ENCODE data around the gene TNFRSF6B.

TNFRSF6B gene

DNA sequence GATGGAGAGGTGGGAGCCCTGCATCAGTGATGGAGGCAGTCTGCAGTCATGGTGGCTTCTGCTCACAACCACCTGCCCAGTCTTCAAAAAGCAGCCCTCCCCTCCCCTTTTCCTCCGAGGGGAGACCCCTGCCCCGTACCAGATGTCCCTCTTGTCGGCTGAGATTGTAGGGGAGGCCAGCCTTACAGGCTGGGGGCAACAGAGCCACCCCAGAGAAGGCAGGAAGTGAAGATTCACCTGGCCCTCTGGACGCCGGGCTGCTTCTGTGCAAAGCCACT is 4.5 kb downstream of the TNFRSF6B start:
- WGBS: 85% methylated on average over 5 of the region's 5 CpGs
- H3K27ac ChIP-seq (ENCODE audit: low read depth, low read length): no peak overlapping the region
- H3K9me3 ChIP-seq (ENCODE audit: insufficient read depth, low read depth, low read length): no peaks in the 10 kb centered on the region
- no peak overlapping the region for H3K9ac ChIP-seq (ENCODE audit: low read depth, low read length)
- H3K4me1 ChIP-seq (ENCODE audit: insufficient read depth, low read length): peaks cover 8% of the 10 kb centered on the region
- H3K27me3 ChIP-seq (ENCODE audit: insufficient read depth, low read length): no peaks in the 10 kb centered on the region
- no peak overlapping the region for H3K4me3 ChIP-seq (ENCODE audit: low read length)
- peaks cover 20% of the 10 kb centered on the region for H3K36me3 ChIP-seq (ENCODE audit: insufficient read depth, low read length)

DNA sequence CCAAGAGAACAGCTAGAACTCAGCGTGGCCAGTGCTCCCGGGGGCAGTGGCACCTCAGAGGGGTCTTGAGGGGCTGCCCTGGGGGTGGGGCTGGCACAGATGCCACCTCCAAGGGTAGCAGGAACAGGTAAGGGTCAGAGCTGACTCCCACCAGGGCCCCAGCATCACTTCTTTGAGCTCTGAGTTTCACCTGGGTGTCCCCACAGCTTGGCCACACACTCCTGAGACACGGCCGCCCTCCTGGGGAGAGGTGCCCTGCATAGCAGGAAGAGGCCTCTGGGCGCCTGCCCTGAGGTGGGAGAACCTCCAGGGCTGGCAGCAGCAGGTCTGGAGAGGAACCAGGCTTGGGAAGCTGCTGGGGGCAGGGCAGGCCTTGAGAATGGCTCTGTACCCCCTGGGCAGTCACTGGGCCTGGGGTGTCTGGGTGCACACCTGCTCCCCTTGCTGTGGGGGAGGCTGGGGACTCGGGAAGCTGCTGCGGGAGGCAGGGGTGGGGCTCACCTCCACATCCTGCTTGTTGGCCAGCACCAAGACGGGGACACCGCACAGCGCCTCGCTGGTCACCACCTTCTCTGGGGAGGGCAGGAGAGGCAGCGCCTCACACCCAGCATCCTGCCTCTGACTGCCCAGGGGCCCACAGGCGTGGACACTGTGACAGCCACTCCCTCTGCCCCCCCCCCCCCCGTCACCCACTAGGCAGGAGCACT is 5.0 kb downstream of the TNFRSF6B start:
- Histone ChIP-seq H3K9ac (ENCODE audit: low read depth, low read length) (no peak overlapping the region), H3K27me3 (ENCODE audit: insufficient read depth, low read length) (no peaks in the 10 kb centered on the region), H3K9me3 (ENCODE audit: insufficient read depth, low read depth, low read length) (no peaks in the 10 kb centered on the region), H3K27ac (ENCODE audit: low read depth, low read length) (no peak overlapping the region), H3K36me3 (ENCODE audit: insufficient read depth, low read length) (peaks cover 25% of the 10 kb centered on the region), H3K4me3 (ENCODE audit: low read length) (no peak overlapping the region), H3K4me1 (ENCODE audit: insufficient read depth, low read length) (peaks cover 8% of the 10 kb centered on the region)
- 92% methylated on average over 14 of the region's 14 CpGs for WGBS

DNA sequence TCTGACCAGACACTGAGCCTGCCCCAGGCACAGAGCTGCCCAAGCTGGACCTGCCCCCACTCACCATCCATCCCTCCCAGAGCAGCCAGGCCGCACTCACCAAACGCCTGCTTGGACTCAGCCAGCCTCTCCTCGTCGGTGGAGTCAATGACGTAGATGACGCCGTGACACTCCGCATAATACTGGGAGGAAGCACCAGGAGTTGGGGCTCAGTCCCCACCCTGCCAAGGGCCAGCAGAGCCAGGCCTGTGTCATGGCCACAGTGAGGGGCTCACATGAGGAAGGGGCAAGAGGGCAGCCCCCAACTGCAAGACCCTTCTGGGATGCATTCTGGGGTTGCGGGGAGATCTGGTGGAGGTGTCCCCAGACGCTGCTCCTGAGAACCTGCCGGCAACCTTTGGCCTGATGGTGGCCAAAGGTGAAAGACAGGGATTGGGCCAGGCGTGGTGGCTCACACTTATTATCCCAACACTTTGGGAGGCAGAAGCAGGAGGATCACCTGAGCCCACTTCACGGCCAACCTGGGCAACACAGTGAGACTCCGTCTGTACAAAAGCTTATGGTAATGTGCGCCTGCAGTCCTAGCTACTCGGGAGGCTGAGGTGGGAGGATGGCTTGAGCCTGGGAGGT is 5.7 kb downstream of the TNFRSF6B start:
- no peak overlapping the region for H3K9ac ChIP-seq (ENCODE audit: low read depth, low read length)
- H3K27me3 ChIP-seq (ENCODE audit: insufficient read depth, low read length): no peaks in the 10 kb centered on the region
- WGBS: 92% methylated on average over 16 of the region's 16 CpGs
- peaks cover 8% of the 10 kb centered on the region; the same call in 1 of the 2 replicates for H3K4me1 ChIP-seq (ENCODE audit: insufficient read depth, low read length)
- H3K9me3 ChIP-seq (ENCODE audit: insufficient read depth, low read depth, low read length): no peaks in the 10 kb centered on the region
- H3K4me3 ChIP-seq (ENCODE audit: low read length): no peak overlapping the region
- no peak overlapping the region for H3K27ac ChIP-seq (ENCODE audit: low read depth, low read length)
- H3K36me3 ChIP-seq (ENCODE audit: insufficient read depth, low read length): peaks cover 27% of the 10 kb centered on the region

DNA sequence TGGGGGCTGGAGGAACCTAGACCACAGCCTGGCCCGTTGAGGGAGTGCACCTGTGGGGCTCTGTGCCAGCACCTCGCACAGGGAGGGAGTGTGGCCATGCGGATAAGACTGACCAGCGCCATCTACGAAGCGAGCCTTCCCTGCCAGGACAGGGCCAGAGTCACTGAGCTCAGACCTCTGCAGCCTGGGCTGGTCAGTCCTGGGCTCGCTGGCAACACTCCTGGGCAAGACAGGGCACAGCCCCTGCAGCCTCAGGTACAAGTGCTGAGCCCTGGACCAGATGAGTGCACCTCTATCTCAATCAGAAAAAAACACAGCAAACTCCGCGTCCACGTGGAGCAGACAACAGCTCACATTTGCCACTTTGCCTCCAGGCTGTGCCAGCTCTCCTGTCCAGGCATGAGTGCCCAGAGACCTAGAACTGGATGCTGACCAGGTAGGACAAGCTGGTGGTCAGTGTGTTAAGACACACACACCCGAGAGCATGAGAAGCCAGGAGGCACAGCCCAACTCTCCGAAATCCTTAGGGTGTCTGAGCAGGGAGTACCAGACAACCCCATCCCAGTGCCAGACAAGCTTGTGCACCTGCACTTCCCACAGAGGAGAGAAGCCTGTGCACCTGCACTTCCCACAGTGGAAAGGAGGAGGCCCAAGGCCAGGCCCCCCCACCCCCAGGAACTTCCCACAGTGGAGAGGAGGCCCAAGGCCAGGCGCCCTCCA is 6.5 kb downstream of the TNFRSF6B start:
- no peaks in the 10 kb centered on the region for H3K9me3 ChIP-seq (ENCODE audit: insufficient read depth, low read depth, low read length)
- WGBS: 87% methylated on average over 13 of the region's 13 CpGs
- H3K27ac ChIP-seq (ENCODE audit: low read depth, low read length): no peak overlapping the region
- peaks cover 27% of the 10 kb centered on the region for H3K36me3 ChIP-seq (ENCODE audit: insufficient read depth, low read length)
- peaks cover 8% of the 10 kb centered on the region; the same call in 1 of the 2 replicates for H3K4me1 ChIP-seq (ENCODE audit: insufficient read depth, low read length)
- H3K27me3 ChIP-seq (ENCODE audit: insufficient read depth, low read length): no peaks in the 10 kb centered on the region
- no peak overlapping the region for H3K9ac ChIP-seq (ENCODE audit: low read depth, low read length)
- H3K4me3 ChIP-seq (ENCODE audit: low read length): no peak overlapping the region

DNA sequence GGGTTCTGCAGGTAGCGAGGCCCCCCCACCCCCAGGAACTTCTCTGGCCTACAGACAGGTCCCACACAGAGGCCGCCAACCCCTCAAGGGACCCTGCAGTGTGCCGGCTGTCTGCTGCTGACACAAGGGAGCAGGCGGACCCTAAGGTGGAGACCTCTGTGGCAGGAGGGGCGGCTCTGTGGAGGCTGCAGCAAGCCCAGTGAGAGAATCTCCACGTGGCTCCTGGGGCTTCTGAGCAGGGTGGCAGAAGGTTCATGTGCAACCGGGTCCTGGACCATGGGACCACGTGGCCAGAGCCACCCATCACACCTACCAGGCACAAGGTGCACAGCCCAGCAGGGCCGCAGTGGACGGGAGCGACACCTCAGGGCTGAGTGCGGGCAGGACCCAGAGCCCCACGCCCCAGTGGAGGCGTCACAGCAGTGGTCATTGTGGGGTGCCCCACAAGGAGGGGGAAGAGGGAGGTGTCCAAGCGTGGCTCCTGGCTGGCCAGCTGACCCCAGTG is 7.1 kb downstream of the TNFRSF6B start:
- H3K27me3 ChIP-seq (ENCODE audit: insufficient read depth, low read length): no peaks in the 10 kb centered on the region
- no peak overlapping the region for H3K4me3 ChIP-seq (ENCODE audit: low read length)
- WGBS: 93% methylated on average over 15 of the region's 15 CpGs
- H3K36me3 ChIP-seq (ENCODE audit: insufficient read depth, low read length): peaks cover 27% of the 10 kb centered on the region
- no peaks in the 10 kb centered on the region for H3K9me3 ChIP-seq (ENCODE audit: insufficient read depth, low read depth, low read length)
- peaks cover 8% of the 10 kb centered on the region; the same call in 1 of the 2 replicates for H3K4me1 ChIP-seq (ENCODE audit: insufficient read depth, low read length)
- H3K27ac ChIP-seq (ENCODE audit: low read depth, low read length): no peak overlapping the region
- H3K9ac ChIP-seq (ENCODE audit: low read depth, low read length): no peak overlapping the region

DNA sequence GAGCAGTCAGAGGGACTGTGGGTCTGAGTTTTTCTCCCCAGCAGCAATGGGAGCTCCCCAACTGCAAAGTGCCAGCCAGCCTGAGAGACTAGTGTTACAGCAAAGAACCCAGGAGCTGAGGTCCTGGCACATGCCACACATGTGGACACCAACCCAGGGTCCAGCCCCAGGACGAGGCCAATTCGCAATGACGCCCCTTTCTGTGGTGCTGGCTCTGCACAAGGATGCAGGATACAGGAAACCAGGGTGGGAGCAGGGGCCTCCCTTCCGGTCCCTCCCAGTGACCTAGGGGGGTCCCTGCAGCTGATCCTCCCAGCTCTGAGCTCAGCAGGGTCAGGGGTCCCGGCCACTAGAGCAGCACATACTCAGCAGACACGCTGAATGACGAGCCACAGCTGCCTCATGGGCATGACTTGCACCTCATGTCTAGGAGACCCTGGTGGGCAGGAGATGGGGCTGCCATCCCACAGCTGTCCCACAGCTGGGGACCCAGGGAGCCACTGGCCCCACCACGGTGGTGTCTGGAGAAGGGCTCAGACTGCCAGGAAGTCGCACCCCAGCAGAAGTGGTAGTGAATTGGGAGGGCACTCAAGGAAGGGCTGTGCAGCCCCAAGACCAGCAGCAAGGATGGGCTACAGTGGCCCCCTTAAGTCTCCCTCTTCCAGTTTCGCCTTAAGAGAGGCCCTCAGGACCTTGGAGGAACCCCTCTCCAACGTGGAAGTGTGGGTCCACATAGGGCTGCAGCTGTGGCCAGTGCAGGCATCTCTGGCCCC is 7.7 kb downstream of the TNFRSF6B start:
- Histone ChIP-seq H3K36me3 (ENCODE audit: insufficient read depth, low read length) (peaks cover 27% of the 10 kb centered on the region), H3K27ac (ENCODE audit: low read depth, low read length) (no peak overlapping the region), H3K27me3 (ENCODE audit: insufficient read depth, low read length) (no peaks in the 10 kb centered on the region), H3K4me1 (ENCODE audit: insufficient read depth, low read length) (peaks cover 4% of the 10 kb centered on the region; the same call in 1 of the 2 replicates), H3K4me3 (ENCODE audit: low read length) (no peak overlapping the region), H3K9me3 (ENCODE audit: insufficient read depth, low read depth, low read length) (no peaks in the 10 kb centered on the region), H3K9ac (ENCODE audit: low read depth, low read length) (no peak overlapping the region)
- 95% methylated on average over 11 of the region's 11 CpGs for WGBS

DNA sequence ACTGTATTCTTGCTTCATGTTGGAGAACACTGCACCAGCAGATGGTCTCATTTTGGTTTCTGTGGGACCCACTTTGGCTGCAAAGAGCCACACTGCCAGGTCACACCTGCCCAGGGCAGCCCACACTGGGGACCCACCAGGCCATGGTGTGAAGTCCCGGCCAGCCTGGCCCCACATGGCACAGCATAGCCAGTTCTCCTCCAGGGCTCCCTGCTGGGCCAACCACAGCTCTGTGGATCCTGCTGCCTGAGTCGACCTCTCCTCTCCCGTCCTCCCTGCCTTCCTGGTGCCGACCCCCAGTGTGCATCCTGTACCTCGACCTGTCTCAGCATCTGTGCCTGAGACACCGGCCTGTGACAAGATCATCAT is 8.3 kb downstream of the TNFRSF6B start:
- no peak overlapping the region for H3K9ac ChIP-seq (ENCODE audit: low read depth, low read length)
- H3K27ac ChIP-seq (ENCODE audit: low read depth, low read length): no peak overlapping the region
- 85% methylated on average over 6 of the region's 6 CpGs for WGBS
- no peaks in the 10 kb centered on the region for H3K9me3 ChIP-seq (ENCODE audit: insufficient read depth, low read depth, low read length)
- H3K36me3 ChIP-seq (ENCODE audit: insufficient read depth, low read length): peaks cover 27% of the 10 kb centered on the region
- H3K27me3 ChIP-seq (ENCODE audit: insufficient read depth, low read length): no peaks in the 10 kb centered on the region
- H3K4me3 ChIP-seq (ENCODE audit: low read length): no peak overlapping the region
- no peaks in the 10 kb centered on the region for H3K4me1 ChIP-seq (ENCODE audit: insufficient read depth, low read length)

DNA sequence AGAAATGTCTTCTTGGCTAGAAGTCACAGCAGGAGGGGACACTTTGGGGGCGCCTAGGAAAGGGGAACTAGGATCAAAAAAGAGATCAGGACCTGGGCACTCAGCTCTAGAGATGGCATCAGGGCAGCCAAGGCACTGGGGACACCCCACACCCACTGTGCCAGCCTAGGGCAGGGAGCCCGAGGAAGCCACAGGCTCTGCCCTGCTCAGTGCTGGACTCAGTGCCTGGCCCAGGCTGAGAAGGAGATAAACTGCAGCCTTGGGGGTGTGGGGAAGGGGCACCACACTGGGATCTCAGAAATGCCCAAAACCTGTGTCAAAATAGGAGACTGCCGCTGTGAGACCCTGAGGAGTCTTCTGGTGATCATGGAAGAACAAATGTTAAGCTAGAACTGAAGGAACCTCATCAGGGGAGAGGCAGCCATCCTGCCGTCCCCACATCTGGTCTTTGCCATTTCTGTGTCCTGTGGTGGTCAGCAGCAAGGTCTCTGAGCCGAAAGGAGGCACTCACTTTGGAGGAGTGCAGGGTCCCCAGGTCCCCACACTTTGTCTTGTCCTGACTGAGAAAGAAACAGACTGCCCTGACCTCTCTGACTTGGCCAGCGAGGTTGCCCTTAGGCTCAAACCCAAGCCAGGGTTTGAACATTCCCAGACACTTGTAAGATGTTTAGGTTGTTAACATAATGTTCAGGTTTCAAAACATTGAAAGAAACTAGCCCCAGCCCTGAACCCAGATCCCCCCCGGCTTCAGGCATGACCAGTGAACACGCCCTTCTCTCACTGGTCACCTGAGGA is 9.0 kb downstream of the TNFRSF6B start:
- 94% methylated on average over 8 of the region's 8 CpGs for WGBS
- H3K4me3 ChIP-seq (ENCODE audit: low read length): no peak overlapping the region
- H3K4me1 ChIP-seq (ENCODE audit: insufficient read depth, low read length): no peaks in the 10 kb centered on the region
- H3K27ac ChIP-seq (ENCODE audit: low read depth, low read length): no peak overlapping the region
- H3K36me3 ChIP-seq (ENCODE audit: insufficient read depth, low read length): peaks cover 32% of the 10 kb centered on the region
- no peak overlapping the region for H3K9ac ChIP-seq (ENCODE audit: low read depth, low read length)
- H3K9me3 ChIP-seq (ENCODE audit: insufficient read depth, low read depth, low read length): no peaks in the 10 kb centered on the region
- H3K27me3 ChIP-seq (ENCODE audit: insufficient read depth, low read length): no peaks in the 10 kb centered on the region

DNA sequence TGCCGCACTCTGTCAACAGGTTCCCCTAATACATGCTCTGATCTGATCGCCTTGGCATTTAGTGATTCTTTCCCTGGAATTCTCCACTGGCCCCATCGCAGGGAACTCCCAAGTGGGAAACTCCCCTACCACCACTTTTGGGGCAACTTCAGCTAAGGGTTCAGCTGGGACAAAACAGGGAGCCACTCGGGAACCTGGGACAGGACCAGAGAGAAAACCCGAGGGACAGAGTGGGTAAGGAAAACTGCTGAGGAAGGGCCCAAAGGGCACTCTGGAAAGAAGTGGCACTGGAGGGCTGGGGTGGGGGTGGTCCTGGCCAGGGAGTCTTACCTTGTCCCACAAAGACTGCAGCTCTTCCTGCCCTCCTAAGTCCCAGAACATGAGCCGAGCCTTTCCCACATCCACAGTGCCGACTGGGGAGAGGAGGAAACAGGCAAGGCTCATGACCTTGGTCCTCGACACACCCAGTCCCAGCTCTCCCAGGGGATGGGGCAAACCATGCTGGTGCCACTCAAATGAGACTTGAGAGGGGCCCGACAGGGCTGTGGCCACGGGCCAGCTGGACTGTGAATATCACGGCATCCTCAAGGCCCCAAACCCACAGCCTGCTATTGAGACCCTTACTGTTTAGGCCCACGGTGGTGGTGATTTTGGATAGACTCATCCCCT is 9.7 kb downstream of the TNFRSF6B start:
- Histone ChIP-seq H3K27me3 (ENCODE audit: insufficient read depth, low read length) (no peaks in the 10 kb centered on the region), H3K9me3 (ENCODE audit: insufficient read depth, low read depth, low read length) (no peaks in the 10 kb centered on the region), H3K9ac (ENCODE audit: low read depth, low read length) (no peak overlapping the region), H3K27ac (ENCODE audit: low read depth, low read length) (no peak overlapping the region), H3K36me3 (ENCODE audit: insufficient read depth, low read length) (peaks cover 39% of the 10 kb centered on the region), H3K4me1 (ENCODE audit: insufficient read depth, low read length) (no peaks in the 10 kb centered on the region), H3K4me3 (ENCODE audit: low read length) (peak overlapping the region; percentile 89)
- 96% methylated on average over 12 of the region's 12 CpGs for WGBS
